ENCODE data around the gene CCL2. TPM values are rescaled to one million over a fixed set of nuclear protein-coding genes. Genes with fewer than 3 reads are reported as not detected.

The CCL2 gene
- total RNA-seq: 95.8 and 128 TPM in 2 replicates

DNA sequence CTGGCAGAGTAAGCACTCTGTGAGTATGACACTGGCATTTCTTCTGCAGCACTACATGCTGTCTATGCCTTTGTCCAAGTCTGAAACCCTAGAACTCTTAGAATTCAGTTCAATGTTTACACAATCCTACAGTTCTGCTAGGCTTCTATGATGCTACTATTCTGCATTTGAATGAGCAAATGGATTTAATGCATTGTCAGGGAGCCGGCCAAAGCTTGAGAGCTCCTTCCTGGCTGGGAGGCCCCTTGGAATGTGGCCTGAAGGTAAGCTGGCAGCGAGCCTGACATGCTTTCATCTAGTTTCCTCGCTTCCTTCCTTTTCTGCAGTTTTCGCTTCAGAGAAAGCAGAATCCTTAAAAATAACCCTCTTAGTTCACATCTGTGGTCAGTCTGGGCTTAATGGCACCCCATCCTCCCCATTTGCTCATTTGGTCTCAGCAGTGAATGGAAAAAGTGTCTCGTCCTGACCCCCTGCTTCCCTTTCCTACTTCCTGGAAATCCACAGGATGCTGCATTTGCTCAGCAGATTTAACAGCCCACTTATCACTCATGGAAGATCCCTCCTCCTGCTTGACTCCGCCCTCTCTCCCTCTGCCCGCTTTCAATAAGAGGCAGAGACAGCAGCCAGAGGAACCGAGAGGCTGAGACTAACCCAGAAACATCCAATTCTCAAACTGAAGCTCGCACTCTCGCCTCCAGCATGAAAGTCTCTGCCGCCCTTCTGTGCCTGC is at the start of gene CCL2:
Gene CCL2, plus strand, starts transcription at position 635 of the 730 bp plus-strand sequence. Its CDS starts 65 bp downstream, at position 700.

GRCh38 chr17:34269969-34270368 is 14.9 kb downstream of the CCL2 start, which contains the start of gene CCL7:
TSS of gene CCL7 (plus strand) at chr17:34270221. CDS start at chr17:34270291, 70 bp downstream.

DNA sequence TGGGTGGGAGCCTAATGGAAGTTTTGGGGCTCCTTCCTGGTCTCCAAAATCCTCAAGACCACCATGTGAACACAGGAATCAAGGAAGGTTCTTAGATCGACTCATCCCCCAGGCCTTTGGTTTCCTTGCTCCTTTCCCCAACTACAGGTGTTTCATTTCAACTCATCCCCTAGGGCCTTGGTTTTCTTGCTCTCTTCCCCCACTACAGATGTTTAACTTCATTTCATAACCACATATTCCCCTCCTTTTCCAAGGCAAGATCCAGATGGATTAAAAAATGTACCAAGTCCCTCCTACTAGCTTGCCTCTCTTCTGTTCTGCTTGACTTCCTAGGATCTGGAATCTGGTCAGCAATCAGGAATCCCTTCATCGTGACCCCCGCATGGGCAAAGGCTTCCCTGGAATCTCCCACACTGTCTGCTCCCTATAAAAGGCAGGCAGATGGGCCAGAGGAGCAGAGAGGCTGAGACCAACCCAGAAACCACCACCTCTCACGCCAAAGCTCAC is 30.3 kb downstream of the CCL2 start, which contains the start of gene CCL11:
Gene CCL11, plus strand, starts transcription at position 457 of the 507 bp plus-strand sequence. CDS start 67 bp downstream, outside the sequence.

Other genes starting within 250 kb of the CCL2 start
- 0.29 and 0.53 TPM in 2 replicates for gene CCL7, start 14.9 kb downstream of the CCL2 start, total RNA-seq
- not detected in 2 replicates for gene CCL11, start 30.5 kb downstream of the CCL2 start, total RNA-seq
- not detected in 2 replicates for gene CCL8, start 64.2 kb downstream of the CCL2 start, total RNA-seq
- not detected in 2 replicates for gene CCL13, start 101.2 kb downstream of the CCL2 start, total RNA-seq
- gene CCL1, start 107.9 kb downstream of the CCL2 start, total RNA-seq: not detected in 2 replicates